IMR-90 (cell line): Measurements from ENCODE around the gene FBXO9. TPM values are rescaled to one million over a fixed set of nuclear protein-coding genes. Genes with fewer than 3 reads are reported as not detected.

ENCODE experiments used
- ATAC-seq: fragments of 200-7000 bp; cut with Tn5 transposase; 2 replicates; pipeline ENCODE4 v1.9.1; 2020; ENCODE audit warnings: low read depth, mild to moderate bottlenecking, moderate library complexity
- BruUV-seq: library from RNA; stranded (reverse); fragments of 400-500 nt; replicated peaks from 2 replicates; lab custom pipeline; 2021; lab: Mats Ljungman, UMichigan
- CTCF ChIA-PET: fragments of 300-600 bp; formaldehyde crosslinking; extraction: SDS; loops from one replicate; lab custom pipeline; 2021; ENCODE audit warnings: antibody characterized with exemption; lab: Yijun Ruan, JAX
- POLR2A ChIA-PET: fragments of 300-600 bp; sonication (Branson Sonifier 250); formaldehyde crosslinking; loops from one replicate; lab custom pipeline; 2022; ENCODE audit warnings: antibody characterized with exemption; ENCODE audit not compliant: unreplicated experiment; lab: Charles Lee
- DNase-seq: peaks from one replicate; pipeline ENCODE4 v3.0.0; 2013
- H2AFZ ChIP-seq: replicated peaks from 2 replicates; pipeline ENCODE3; 2013; ENCODE audit warnings: low read length, mild to moderate bottlenecking; ENCODE audit not compliant: poor library complexity
- H2AK5ac ChIP-seq: 2 replicates; pipeline ENCODE4 v1.6.1; 2013; ENCODE audit warnings: low read depth, low read length, inconsistent platforms
- H2AK9ac ChIP-seq: replicated peaks from 2 replicates; pipeline ENCODE3; 2013; ENCODE audit warnings: mild to moderate bottlenecking, low read depth, low read length, moderate library complexity; ENCODE audit not compliant: poor library complexity
- H2BK120ac ChIP-seq: 2 replicates; pipeline ENCODE4 v1.6.1; 2013; ENCODE audit warnings: low read depth, low read length, inconsistent platforms
- H2BK15ac ChIP-seq: 3 replicates; pipeline ENCODE4 v1.6.1; 2013; ENCODE audit warnings: low read depth, low read length, inconsistent platforms
- H2BK20ac ChIP-seq: 2 replicates; pipeline ENCODE4 v1.6.1; 2013; ENCODE audit warnings: low read depth, mild to moderate bottlenecking, inconsistent platforms, low read length, moderate library complexity
- H2BK5ac ChIP-seq: 2 replicates; pipeline ENCODE4 v1.6.1; 2013; ENCODE audit warnings: mild to moderate bottlenecking, low read depth, low read length, inconsistent platforms; ENCODE audit not compliant: poor library complexity, severe bottlenecking
- H3K14ac ChIP-seq: replicated peaks from 2 replicates; pipeline ENCODE4 v1.6.1; 2013; ENCODE audit warnings: low read depth, low read length, inconsistent platforms
- H3K18ac ChIP-seq: 2 replicates; pipeline ENCODE4 v1.6.1; 2013; ENCODE audit warnings: low read depth, low read length, control low read depth
- H3K23ac ChIP-seq: 2 replicates; pipeline ENCODE4 v1.6.1; 2013; ENCODE audit warnings: low read depth, low read length, inconsistent platforms
- H3K27ac ChIP-seq: 2 replicates; pipeline ENCODE4 v1.5.1; 2013; ENCODE audit warnings: mild to moderate bottlenecking, control low read depth, low read length; ENCODE audit not compliant: insufficient read depth
- H3K27me3 ChIP-seq: 2 replicates; pipeline ENCODE4 v1.6.1; 2013; ENCODE audit warnings: low read length; ENCODE audit not compliant: control insufficient read depth, insufficient read depth
- H3K36me3 ChIP-seq: 2 replicates; pipeline ENCODE4 v1.6.1; 2013; ENCODE audit warnings: low read length, mixed read lengths; ENCODE audit not compliant: control insufficient read depth, insufficient read depth
- H3K4ac ChIP-seq: 2 replicates; pipeline ENCODE4 v1.6.1; 2013; ENCODE audit warnings: low read depth, low read length, inconsistent platforms
- H3K4me1 ChIP-seq: 2 replicates; pipeline ENCODE4 v1.6.1; 2013; ENCODE audit warnings: low read length, mixed read lengths; ENCODE audit not compliant: control insufficient read depth, insufficient read depth
- H3K4me2 ChIP-seq: 2 replicates; pipeline ENCODE4 v1.6.1; 2013; ENCODE audit warnings: low read depth, mild to moderate bottlenecking, control low read depth, low read length, moderate library complexity
- H3K4me3 ChIP-seq: 2 replicates; pipeline ENCODE4 v1.5.1; 2013; ENCODE audit warnings: low read depth, mild to moderate bottlenecking, control low read depth, low read length, moderate library complexity; ENCODE audit not compliant: insufficient read depth
- H3K56ac ChIP-seq: 2 replicates; pipeline ENCODE4 v1.6.1; 2013; ENCODE audit warnings: low read length, inconsistent platforms; ENCODE audit not compliant: insufficient read depth; ENCODE audit errors: extremely low read depth
- H3K79me1 ChIP-seq, 2 experiments: 2 replicates each; pipeline ENCODE4 v1.6.1; 2013; ENCODE audit warnings: low read length in 2 of 2, inconsistent platforms in 1 of 2, low read depth in 1 of 2
- H3K9ac ChIP-seq: 2 replicates; pipeline ENCODE4 v1.6.1; 2013; ENCODE audit warnings: low read depth, low read length, control low read depth
- H3K9me1 ChIP-seq: 2 replicates; pipeline ENCODE4 v1.6.1; 2013; ENCODE audit warnings: low read length, inconsistent platforms; ENCODE audit not compliant: insufficient read depth
- H3K9me3 ChIP-seq: 2 replicates; pipeline ENCODE4 v1.6.1; 2013; ENCODE audit warnings: low read length; ENCODE audit not compliant: control insufficient read depth, insufficient read depth
- H4K20me1 ChIP-seq: 2 replicates; pipeline ENCODE4 v1.6.1; 2013; ENCODE audit warnings: low read length, inconsistent platforms; ENCODE audit not compliant: insufficient read depth
- H4K5ac ChIP-seq: 2 replicates; pipeline ENCODE4 v1.6.1; 2013; ENCODE audit warnings: mild to moderate bottlenecking, low read depth, low read length, control low read depth
- H4K8ac ChIP-seq, 2 experiments: 2 replicates each; pipeline ENCODE4 v1.6.1; 2013; ENCODE audit warnings: low read depth in 2 of 2, low read length in 2 of 2, control low read depth in 1 of 2, inconsistent platforms in 1 of 2
- H4K91ac ChIP-seq: 2 replicates; pipeline ENCODE4 v1.6.1; 2013; ENCODE audit warnings: low read depth, low read length, inconsistent platforms; ENCODE audit not compliant: insufficient read depth
- BHLHE40 ChIP-seq: fragments of 150-350 bp; IDR thresholded peaks from 2 replicates; pipeline ENCODE4 v1.6.1; 2016; ENCODE audit warnings: mild to moderate bottlenecking, low read depth, low read length
- CEBPB ChIP-seq: IDR thresholded peaks from 2 replicates; pipeline ENCODE4 v1.6.1; 2012; ENCODE audit warnings: low read depth, low read length, improper control_type of control experiment
- CHD1 ChIP-seq: IDR thresholded peaks from 2 replicates; pipeline ENCODE4 v1.6.1; 2012; ENCODE audit warnings: low read depth, low read length, improper control_type of control experiment
- FOS ChIP-seq: fragments of 150-350 bp; IDR thresholded peaks from 2 replicates; pipeline ENCODE4 v1.6.1; 2016; ENCODE audit warnings: low read depth, low read length
- MAFK ChIP-seq: IDR thresholded peaks from 2 replicates; pipeline ENCODE4 v1.6.1; 2012; ENCODE audit warnings: low read depth, low read length, improper control_type of control experiment
- MAZ ChIP-seq: IDR thresholded peaks from 2 replicates; pipeline ENCODE4 v1.6.1; 2012; ENCODE audit warnings: low read depth, mild to moderate bottlenecking, low read length, improper control_type of control experiment, moderate library complexity, borderline replicate concordance
- MXI1 ChIP-seq: IDR thresholded peaks from 2 replicates; pipeline ENCODE4 v1.6.1; 2012; ENCODE audit warnings: low read depth, mild to moderate bottlenecking, low read length, moderate library complexity, borderline replicate concordance
- NFE2L2 ChIP-seq: fragments of 150-350 bp; IDR thresholded peaks from 2 replicates; pipeline ENCODE4 v1.6.1; 2016; ENCODE audit warnings: low read depth, mild to moderate bottlenecking, low read length
- POLR2A ChIP-seq: IDR thresholded peaks from 2 replicates; pipeline ENCODE4 v1.6.1; 2012; ENCODE audit warnings: mild to moderate bottlenecking, low read depth, low read length
- RAD21 ChIP-seq: IDR thresholded peaks from 2 replicates; pipeline ENCODE4 v1.6.1; 2012; ENCODE audit warnings: low read length, improper control_type of control experiment
- RCOR1 ChIP-seq: IDR thresholded peaks from 2 replicates; pipeline ENCODE4 v1.6.1; 2012; ENCODE audit warnings: mild to moderate bottlenecking, low read length, improper control_type of control experiment; ENCODE audit not compliant: insufficient replicate concordance
- RFX5 ChIP-seq: IDR thresholded peaks from 2 replicates; pipeline ENCODE4 v1.8.0; 2012; ENCODE audit warnings: low read depth, mild to moderate bottlenecking, low read length, moderate library complexity
- SMC3 ChIP-seq: fragments of 150-350 bp; IDR thresholded peaks from 2 replicates; pipeline ENCODE4 v1.6.1; 2016; ENCODE audit warnings: low read depth, mild to moderate bottlenecking, antibody characterized with exemption, low read length, moderate library complexity
- dilution Hi-C: fragments of 300-500 bp; cut with HindIII; formaldehyde crosslinking; loops from one replicate; pipeline ENCODE4 v1.14.3; 2018; ENCODE audit warnings: low sequenced_read_pairs; ENCODE audit not compliant: unreplicated experiment
- in situ Hi-C: fragments of 300-500 bp; cut with MboI; formaldehyde crosslinking; loops from 3 replicates; pipeline ENCODE4 v1.14.3; 2019; ENCODE audit warnings: low sequenced_read_pairs, inconsistent platforms, mixed read lengths
- intact Hi-C: fragments of 100-400 bp; cut with micrococcal nuclease; formaldehyde crosslinking; loops from 2 replicates; pipeline ENCODE4 v1.10.0; 2022
- polyA plus RNA-seq, 3 experiments: library from polyadenylated mRNA; depleted of rRNA; stranded (reverse); fragments of >200 nt; gene quantifications; 2 replicates each; pipeline ENCODE4 v1.2.3, GENCODE V29; 2012; ENCODE audit warnings: low replicate concordance in 1 of 3
- total RNA-seq: library from RNA; depleted of rRNA; stranded (reverse); fragments of >200 nt; gene quantifications from 2 replicates; pipeline ENCODE4 v1.2.3, GENCODE V29; 2012
- TF ChIP-seq, protein P1 (sequence below): conservative IDR thresholded peaks from 2 replicates; pipeline ENCODE4 v1.5.1; 2012; ENCODE audit warnings: mild to moderate bottlenecking, low read depth, low read length, improper control_type of control experiment
- TF ChIP-seq, protein P2 (sequence below): fragments of 150-350 bp; IDR thresholded peaks from 2 replicates; pipeline ENCODE4 v1.6.1; 2017; ENCODE audit warnings: mild to moderate bottlenecking, antibody characterized with exemption, low read length, low read depth
- TF ChIP-seq, protein P3 (sequence below): fragments of 150-350 bp; IDR thresholded peaks from 2 replicates; pipeline ENCODE4 v1.6.1; 2016; ENCODE audit warnings: low read depth, mild to moderate bottlenecking, low read length, moderate library complexity, borderline replicate concordance

The FBXO9 gene
- total and polyA plus RNA-seq, 2 of the 4 experiments (the other 2 are of a cell fraction) = 49.6 to 65.9 TPM

DNA sequence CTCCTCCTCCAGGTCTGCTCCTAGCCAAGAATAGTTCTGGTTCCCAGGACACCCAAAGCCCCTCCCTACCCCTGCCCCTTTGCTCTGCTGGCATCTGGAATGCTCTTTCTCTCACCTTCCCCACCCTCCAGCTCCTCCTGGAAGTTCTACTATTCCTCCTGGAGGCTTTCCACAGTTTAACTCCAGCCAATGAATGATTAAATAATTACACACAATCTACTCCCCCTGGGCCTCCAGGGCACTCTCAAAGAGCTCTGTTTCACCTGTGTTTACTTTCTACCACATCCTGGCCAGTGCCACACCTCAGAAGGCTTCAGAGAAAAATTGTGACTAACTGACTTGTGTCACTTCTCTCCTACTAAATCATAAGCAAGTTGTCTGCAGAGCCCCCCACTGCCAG, 47.2 kb downstream of the FBXO9 start:
- in situ Hi-C loops (no loop called here), intact Hi-C loops (no loop called here), dilution Hi-C loops (no loop called here)
- Histone ChIP-seq H2BK20ac (no peak overlapping the region), H2BK15ac (no peak overlapping the region), H2AK9ac (no peak overlapping the region), H3K4ac (no peak overlapping the region), H3K4me3 (no peak overlapping the region), H3K14ac (no peak overlapping the region), H4K8ac (no peak overlapping the region), H3K18ac (no peak overlapping the region), H3K27me3 (peaks cover 19% of the 10 kb centered on the region), H3K79me1 (no peaks in the 10 kb centered on the region), H3K4me1 (no peaks in the 10 kb centered on the region), H3K27ac (no peak overlapping the region), H2BK120ac (no peak overlapping the region), H2AFZ (no peak overlapping the region), H3K56ac (no peak overlapping the region), H3K23ac (no peak overlapping the region), H3K9ac (no peak overlapping the region), H2AK5ac (no peak overlapping the region), H4K5ac (no peak overlapping the region), H4K91ac (no peak overlapping the region), H3K9me1 (no peaks in the 10 kb centered on the region; the same call in 1 of the 2 replicates), H3K36me3 (no peaks in the 10 kb centered on the region), H3K4me2 (no peak overlapping the region), H4K20me1 (no peaks in the 10 kb centered on the region), H2BK5ac (no peak overlapping the region), H3K9me3 (peaks cover 3% of the 10 kb centered on the region; the same call in 1 of the 2 replicates)
- no peak for TF ChIP-seq MXI1
- no peak for TF ChIP-seq MAFK
- TF ChIP-seq CEBPB = no peak
- TF ChIP-seq RFX5 = no peak
- no peak for TF ChIP-seq FOS
- no peak for TF ChIP-seq CHD1
- no peak for TF ChIP-seq NFE2L2
- TF ChIP-seq RAD21 = no peak
- TF ChIP-seq, protein P1, sequence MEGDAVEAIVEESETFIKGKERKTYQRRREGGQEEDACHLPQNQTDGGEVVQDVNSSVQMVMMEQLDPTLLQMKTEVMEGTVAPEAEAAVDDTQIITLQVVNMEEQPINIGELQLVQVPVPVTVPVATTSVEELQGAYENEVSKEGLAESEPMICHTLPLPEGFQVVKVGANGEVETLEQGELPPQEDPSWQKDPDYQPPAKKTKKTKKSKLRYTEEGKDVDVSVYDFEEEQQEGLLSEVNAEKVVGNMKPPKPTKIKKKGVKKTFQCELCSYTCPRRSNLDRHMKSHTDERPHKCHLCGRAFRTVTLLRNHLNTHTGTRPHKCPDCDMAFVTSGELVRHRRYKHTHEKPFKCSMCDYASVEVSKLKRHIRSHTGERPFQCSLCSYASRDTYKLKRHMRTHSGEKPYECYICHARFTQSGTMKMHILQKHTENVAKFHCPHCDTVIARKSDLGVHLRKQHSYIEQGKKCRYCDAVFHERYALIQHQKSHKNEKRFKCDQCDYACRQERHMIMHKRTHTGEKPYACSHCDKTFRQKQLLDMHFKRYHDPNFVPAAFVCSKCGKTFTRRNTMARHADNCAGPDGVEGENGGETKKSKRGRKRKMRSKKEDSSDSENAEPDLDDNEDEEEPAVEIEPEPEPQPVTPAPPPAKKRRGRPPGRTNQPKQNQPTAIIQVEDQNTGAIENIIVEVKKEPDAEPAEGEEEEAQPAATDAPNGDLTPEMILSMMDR = no peak
- TF ChIP-seq, protein P2, sequence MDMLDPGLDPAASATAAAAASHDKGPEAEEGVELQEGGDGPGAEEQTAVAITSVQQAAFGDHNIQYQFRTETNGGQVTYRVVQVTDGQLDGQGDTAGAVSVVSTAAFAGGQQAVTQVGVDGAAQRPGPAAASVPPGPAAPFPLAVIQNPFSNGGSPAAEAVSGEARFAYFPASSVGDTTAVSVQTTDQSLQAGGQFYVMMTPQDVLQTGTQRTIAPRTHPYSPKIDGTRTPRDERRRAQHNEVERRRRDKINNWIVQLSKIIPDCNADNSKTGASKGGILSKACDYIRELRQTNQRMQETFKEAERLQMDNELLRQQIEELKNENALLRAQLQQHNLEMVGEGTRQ = no peak
- no peak for TF ChIP-seq POLR2A
- TF ChIP-seq, protein P3, sequence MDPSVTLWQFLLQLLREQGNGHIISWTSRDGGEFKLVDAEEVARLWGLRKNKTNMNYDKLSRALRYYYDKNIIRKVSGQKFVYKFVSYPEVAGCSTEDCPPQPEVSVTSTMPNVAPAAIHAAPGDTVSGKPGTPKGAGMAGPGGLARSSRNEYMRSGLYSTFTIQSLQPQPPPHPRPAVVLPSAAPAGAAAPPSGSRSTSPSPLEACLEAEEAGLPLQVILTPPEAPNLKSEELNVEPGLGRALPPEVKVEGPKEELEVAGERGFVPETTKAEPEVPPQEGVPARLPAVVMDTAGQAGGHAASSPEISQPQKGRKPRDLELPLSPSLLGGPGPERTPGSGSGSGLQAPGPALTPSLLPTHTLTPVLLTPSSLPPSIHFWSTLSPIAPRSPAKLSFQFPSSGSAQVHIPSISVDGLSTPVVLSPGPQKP = no peak
- no peak for TF ChIP-seq RCOR1
- no peak for TF ChIP-seq BHLHE40
- no peak for TF ChIP-seq MAZ
- TF ChIP-seq SMC3 = no peak
- ChIA-PET POLR2A (no interaction called here), CTCF (no interaction called here)
- no TSS peak for BruUV-seq
- ATAC-seq (no peak), DNase-seq (no peak)
